HG03439 (cell line): ENCODE measurements around the gene ATP5F1E.
A peak's percentile ranks its signal among the peaks of the same experiment; 100 is the strongest.
"Not testable (repeated sequence)": the region's sequence is repeated elsewhere in the genome, so short reads cannot be mapped to it uniquely, and the experiment has no call there.

Experiments
- ATAC-seq: cut with Tn5 transposase; IDR thresholded peaks from one replicate; pipeline ENCODE4 v1.9.1; 2021; ENCODE audit warnings: mild to moderate bottlenecking, moderate library complexity; ENCODE audit not compliant: unreplicated experiment

ATP5F1E gene

DNA sequence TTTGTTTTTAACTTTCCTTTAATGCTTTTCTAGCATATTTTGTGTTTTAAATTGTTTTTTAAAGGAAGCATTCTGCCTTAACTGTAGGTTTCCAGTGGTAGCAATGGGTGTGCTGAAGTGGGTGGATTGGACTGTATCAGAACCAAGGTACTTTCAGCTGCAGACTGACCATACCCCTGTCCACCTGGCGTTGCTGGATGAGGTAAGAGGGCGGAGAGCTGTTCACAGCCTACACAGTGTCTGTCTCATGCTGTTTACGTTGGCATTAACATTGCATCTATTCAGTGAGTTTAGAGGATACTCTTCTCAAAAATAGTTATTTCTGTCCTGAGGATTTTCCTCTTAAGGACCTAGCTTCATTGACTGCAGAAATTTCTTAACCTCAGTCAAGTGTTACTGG, 39.2 kb downstream of the ATP5F1E start:
- no peak for ATAC-seq

DNA sequence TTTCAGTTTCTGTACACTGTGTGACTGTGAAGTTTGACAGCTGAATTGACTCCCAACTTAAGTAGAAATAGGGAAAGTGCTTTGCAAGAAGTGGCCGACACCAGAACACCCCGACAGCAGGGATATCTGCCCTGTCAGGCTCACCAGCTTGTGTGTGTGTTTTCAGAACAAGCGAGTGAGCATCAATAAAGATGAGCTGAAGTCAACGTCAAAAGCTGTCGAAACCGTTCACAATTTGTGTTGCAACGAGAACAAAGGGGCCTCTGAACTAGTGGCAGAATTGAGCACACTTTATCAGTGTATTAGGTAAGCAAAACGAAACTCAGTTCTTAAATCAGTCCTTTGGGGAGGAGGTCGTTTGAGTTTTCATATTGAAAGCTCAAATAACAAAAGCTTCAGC, 40.4 kb downstream of the ATP5F1E start:
- ATAC-seq, result no peak

GRCh38 chr20:58990651-58991445, 41.3 kb downstream of the ATP5F1E start:
- no peak for ATAC-seq

- no peak for ATAC-seq
Observed at GRCh38 chr20:58989196-58989595, 42.9 kb downstream of the ATP5F1E start.

GRCh38 chr20:58988565-58988882, 43.6 kb downstream of the ATP5F1E start:
- no peak for ATAC-seq

GRCh38 chr20:58987790-58988564, 44.2 kb downstream of the ATP5F1E start:
- no peak for ATAC-seq

- ATAC-seq, result no peak
Observed at GRCh38 chr20:58986968-58987517, 45.1 kb downstream of the ATP5F1E start.

GRCh38 chr20:58986286-58986967, 45.7 kb downstream of the ATP5F1E start:
- ATAC-seq, result no peak

GRCh38 chr20:58985656-58986055, 46.5 kb downstream of the ATP5F1E start:
- no peak for ATAC-seq

- no peak for ATAC-seq
Observed at GRCh38 chr20:58984691-58985090, 47.4 kb downstream of the ATP5F1E start.

DNA sequence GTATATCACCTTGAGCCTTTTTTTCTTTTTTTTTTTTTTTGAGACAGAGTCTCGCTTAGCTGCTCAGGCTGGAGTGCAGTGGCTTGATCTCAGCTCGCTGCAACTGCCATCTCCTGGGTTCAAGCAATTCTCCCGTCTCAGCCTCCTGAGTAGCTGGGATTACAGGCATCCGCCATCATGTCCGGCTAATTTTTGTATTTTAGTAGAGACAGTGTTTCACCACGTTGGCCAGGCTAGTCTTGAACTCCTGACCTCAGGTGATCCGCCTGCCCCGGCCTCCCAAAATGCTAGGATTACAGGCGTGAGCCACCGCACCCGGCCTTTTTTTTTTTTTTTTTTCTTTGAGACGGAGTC, 49.0 kb downstream of the ATP5F1E start:
- ATAC-seq, result not testable (repeated sequence)

DNA sequence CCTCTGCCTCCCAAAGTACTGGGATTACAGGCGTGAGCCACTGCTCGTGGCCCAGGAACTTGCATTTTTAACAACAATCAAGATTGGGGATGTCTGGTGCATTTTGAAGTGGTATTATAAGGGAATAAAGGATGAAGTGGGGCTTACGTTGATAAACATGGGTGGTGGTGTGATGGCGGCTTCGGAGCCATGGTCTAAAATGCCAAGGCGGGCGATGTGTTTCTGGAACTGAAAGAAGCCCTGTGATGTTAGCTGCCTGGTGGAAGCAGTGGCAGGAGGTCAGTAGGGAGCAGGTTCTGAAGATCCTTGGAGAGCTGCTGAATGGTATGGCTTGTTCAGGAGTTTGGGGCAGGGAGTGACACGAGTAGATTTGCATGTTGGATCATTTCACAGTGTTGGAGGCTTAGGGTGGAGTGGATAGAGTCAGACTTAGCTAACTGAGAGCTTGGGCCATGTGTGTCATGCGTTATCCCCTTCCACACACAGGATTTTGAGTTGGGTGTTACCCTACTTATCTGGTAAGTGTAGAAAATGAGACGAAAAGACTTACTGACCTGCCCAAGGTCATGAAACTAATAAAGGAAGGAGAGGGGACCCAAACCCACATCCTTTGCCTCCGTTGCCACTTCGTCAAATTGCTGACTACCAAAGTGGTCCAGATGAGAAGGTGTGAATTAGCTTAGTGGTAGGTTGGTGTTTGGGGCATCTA, 49.6 kb downstream of the ATP5F1E start:
- ATAC-seq, result no peak

DNA sequence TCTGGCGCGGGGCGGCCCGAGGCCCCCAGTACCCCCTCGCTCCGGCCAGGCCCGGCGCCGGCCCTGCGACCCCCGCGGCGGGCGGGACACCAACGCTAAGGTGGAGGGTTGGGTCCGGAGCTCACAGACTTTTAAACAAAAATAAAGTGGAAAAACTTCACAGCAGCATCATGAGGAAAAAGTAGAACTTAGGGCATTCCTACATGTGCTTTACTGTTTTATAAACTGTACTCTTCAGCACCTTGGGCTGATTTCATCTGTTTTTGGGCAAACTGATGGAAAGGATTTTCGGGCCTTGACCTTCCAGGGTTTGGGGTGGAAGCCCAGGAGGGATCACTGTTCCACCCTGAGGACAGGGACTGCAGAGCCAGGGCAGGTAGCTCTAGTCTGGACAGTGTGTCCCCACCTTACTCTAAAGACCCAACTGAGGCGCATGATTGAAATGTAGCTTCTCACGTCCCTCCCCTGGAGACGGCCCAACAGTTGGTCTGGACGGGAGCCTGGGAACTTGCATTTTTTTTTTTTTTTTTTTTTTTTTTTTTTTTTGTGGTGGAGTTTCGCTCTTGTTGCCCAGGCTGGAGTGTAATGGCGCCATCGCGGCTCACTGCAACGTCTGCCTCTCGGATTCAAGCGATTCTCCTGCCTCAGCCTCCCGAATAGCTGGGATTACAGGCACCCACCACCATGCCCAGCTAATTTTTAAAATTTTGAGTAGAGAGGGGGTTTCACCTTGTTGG, 50.3 kb downstream of the ATP5F1E start:
- no peak for ATAC-seq

DNA sequence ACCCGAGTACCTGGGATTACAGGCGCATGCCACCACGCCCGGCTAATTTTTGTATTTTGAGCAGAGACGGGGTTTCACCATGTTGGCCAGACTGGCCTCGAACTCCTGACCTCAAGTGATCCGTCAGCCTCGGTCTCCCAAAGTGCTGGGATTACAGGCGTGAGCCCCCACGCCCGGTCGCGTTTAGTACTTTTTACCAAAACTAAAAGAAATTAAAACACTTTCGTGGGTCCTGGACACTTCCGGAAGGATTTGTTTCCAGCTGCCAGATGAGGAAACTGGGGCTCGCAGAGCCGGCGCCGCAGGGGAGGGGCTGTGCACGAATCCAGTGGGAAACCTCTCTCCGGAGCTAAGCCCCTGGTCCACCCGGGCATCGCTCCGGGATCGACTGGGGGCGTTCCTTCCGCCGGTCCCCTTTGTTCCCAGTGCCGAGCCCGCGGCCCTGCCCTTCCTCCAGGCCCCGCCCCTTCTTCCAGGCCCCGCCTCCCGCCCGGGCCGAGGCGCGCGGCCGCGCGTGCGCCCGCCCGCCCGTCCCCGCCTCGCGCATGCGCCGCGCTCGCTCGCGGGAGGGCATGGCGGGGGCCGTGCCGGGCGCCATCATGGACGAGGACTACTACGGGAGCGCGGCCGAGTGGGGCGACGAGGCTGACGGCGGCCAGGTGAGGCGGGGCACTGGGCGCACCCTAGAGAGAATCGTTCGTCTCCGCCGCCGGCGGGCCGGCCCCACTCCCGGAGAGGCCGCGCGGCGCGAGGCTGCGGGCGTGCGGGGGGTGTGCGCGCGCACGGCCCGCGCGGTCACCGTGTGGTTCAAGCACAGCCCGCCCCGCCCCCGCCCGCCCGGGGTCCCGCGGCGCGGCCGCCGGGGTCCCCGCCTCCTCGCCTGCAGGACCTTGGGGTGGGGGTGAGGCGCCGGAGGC, 51.2 kb downstream of the ATP5F1E start, which contains the start of gene NELFCD:
NELFCD (plus strand) TSS at position 546 of the 917 bp plus-strand sequence; CDS start at position 600, 54 bp downstream.
- ATAC-seq, result peak; percentile 77

GRCh38 chr20:58978351-58979190, 53.6 kb downstream of the ATP5F1E start:
- ATAC-seq, result no peak

- no peak for ATAC-seq
Observed at GRCh38 chr20:58976061-58976730, 55.9 kb downstream of the ATP5F1E start.
